H9 (cell line): ENCODE data around the gene TRMT1L. TPM values are rescaled to one million over a fixed set of nuclear protein-coding genes. Genes with fewer than 3 reads are reported as not detected.

ENCODE experiments used
- DNase-seq: peaks from one replicate; pipeline ENCODE4 v3.0.0-alpha.2; 2017
- H2AFZ ChIP-seq: one replicate; pipeline ENCODE4 v1.6.1; 2013; ENCODE audit warnings: mild to moderate bottlenecking, low read length, control low read depth, moderate library complexity
- H2AK5ac ChIP-seq: 2 replicates; pipeline ENCODE4 v1.6.1; 2013; ENCODE audit warnings: low read length, control low read depth, mixed read lengths; ENCODE audit not compliant: insufficient read length
- H2BK120ac ChIP-seq: one replicate; pipeline ENCODE4 v1.6.1; 2013; ENCODE audit warnings: low read depth, mild to moderate bottlenecking, low read length, control low read depth, inconsistent platforms; ENCODE audit not compliant: poor library complexity, severe bottlenecking
- H2BK12ac ChIP-seq: 2 replicates; pipeline ENCODE4 v1.6.1; 2013; ENCODE audit warnings: low read length, control low read depth, mixed read lengths, low read depth; ENCODE audit not compliant: insufficient read length
- H2BK15ac ChIP-seq: 2 replicates; pipeline ENCODE4 v1.6.1; 2013; ENCODE audit warnings: low read depth, low read length, control low read depth
- H2BK20ac ChIP-seq: one replicate; pipeline ENCODE4 v1.6.1; 2013; ENCODE audit warnings: low read depth, mild to moderate bottlenecking, low read length, control low read depth, inconsistent platforms; ENCODE audit not compliant: poor library complexity, severe bottlenecking
- H2BK5ac ChIP-seq: 2 replicates; pipeline ENCODE4 v1.6.1; 2013; ENCODE audit warnings: low read length, control low read depth, mixed read lengths; ENCODE audit not compliant: insufficient read length
- H3K14ac ChIP-seq: 2 replicates; pipeline ENCODE4 v1.6.1; 2013; ENCODE audit warnings: low read length, control low read depth; ENCODE audit not compliant: insufficient read depth
- H3K18ac ChIP-seq: 2 replicates; pipeline ENCODE4 v1.6.1; 2013; ENCODE audit warnings: low read depth, mild to moderate bottlenecking, mixed read lengths, low read length, control low read depth; ENCODE audit not compliant: insufficient read length
- H3K23ac ChIP-seq: 2 replicates; pipeline ENCODE4 v1.6.1; 2013; ENCODE audit warnings: low read length, control low read depth, mixed read lengths, low read depth; ENCODE audit not compliant: insufficient read length
- H3K23me2 ChIP-seq: 2 replicates; pipeline ENCODE4 v1.6.1; 2013; ENCODE audit warnings: low read depth, mild to moderate bottlenecking, mixed read lengths, low read length, control low read depth; ENCODE audit not compliant: insufficient read length, poor library complexity, severe bottlenecking
- H3K27ac ChIP-seq: 2 replicates; pipeline ENCODE4 v1.5.1; 2013; ENCODE audit warnings: low read length, control low read depth, mixed read lengths, low read depth; ENCODE audit not compliant: insufficient read length
- H3K27me3 ChIP-seq: 2 replicates; pipeline ENCODE4 v1.6.1; 2013; ENCODE audit warnings: low read length, control low read depth, inconsistent platforms; ENCODE audit not compliant: insufficient read depth
- H3K4ac ChIP-seq: 2 replicates; pipeline ENCODE4 v1.6.1; 2013; ENCODE audit warnings: low read depth, mild to moderate bottlenecking, control low read depth, inconsistent platforms, low read length, moderate library complexity
- H3K4me1 ChIP-seq: 2 replicates; pipeline ENCODE4 v1.6.1; 2013; ENCODE audit warnings: low read length, control low read depth, inconsistent platforms; ENCODE audit not compliant: insufficient read depth
- H3K4me2 ChIP-seq: 2 replicates; pipeline ENCODE4 v1.6.1; 2013; ENCODE audit warnings: low read length, control low read depth, mixed read lengths; ENCODE audit not compliant: insufficient read length, insufficient read depth
- H3K56ac ChIP-seq: 2 replicates; pipeline ENCODE4 v1.6.1; 2013; ENCODE audit warnings: low read depth, mild to moderate bottlenecking, mixed read lengths, low read length, control low read depth; ENCODE audit not compliant: insufficient read length
- H3K79me1 ChIP-seq: 2 replicates; pipeline ENCODE4 v1.6.1; 2013; ENCODE audit warnings: low read depth, mild to moderate bottlenecking, moderate library complexity, low read length, control low read depth, inconsistent platforms; ENCODE audit not compliant: insufficient read depth, poor library complexity, severe bottlenecking
- H3K79me2 ChIP-seq: 2 replicates; pipeline ENCODE4 v1.6.1; 2013; ENCODE audit warnings: low read length, control low read depth, inconsistent platforms; ENCODE audit not compliant: insufficient read depth
- H3K9ac ChIP-seq: 2 replicates; pipeline ENCODE4 v1.6.1; 2013; ENCODE audit warnings: low read length, control low read depth, mixed read lengths; ENCODE audit not compliant: insufficient read length; ENCODE audit errors: extremely low read depth
- H3K9me3 ChIP-seq: one replicate; pipeline ENCODE4 v1.6.1; 2013; ENCODE audit warnings: low read depth, low read length, inconsistent platforms; ENCODE audit not compliant: control insufficient read depth
- H3T11ph ChIP-seq: one replicate; pipeline ENCODE4 v1.6.1; 2013; ENCODE audit warnings: mild to moderate bottlenecking, low read length, control low read depth, inconsistent platforms
- H4K20me1 ChIP-seq: one replicate; pipeline ENCODE4 v1.6.1; 2013; ENCODE audit not compliant: control insufficient read depth, insufficient read length, insufficient read depth
- H4K5ac ChIP-seq: 2 replicates; pipeline ENCODE4 v1.6.1; 2013; ENCODE audit warnings: low read depth, mild to moderate bottlenecking, mixed read lengths, low read length, control low read depth; ENCODE audit not compliant: insufficient read length
- H4K8ac ChIP-seq: replicated peaks from 2 replicates; pipeline ENCODE4 v1.6.1; 2013; ENCODE audit warnings: low read length, control low read depth, mixed read lengths, low read depth; ENCODE audit not compliant: insufficient read length
- H4K91ac ChIP-seq: 2 replicates; pipeline ENCODE4 v1.6.1; 2013; ENCODE audit warnings: low read depth, mild to moderate bottlenecking, moderate library complexity, mixed read lengths, low read length, control low read depth; ENCODE audit not compliant: insufficient read length
- H3K27ac Mint-ChIP-seq, 3 experiments: 2 replicates in 2 of 3; 3 replicates in 1 of 3; pipeline ENCODE4 v1.8.0; 2020 to 2021; ENCODE audit warnings: mixed read lengths in 3 of 3, mild to moderate bottlenecking in 1 of 3, moderate library complexity in 1 of 3
- H3K27me3 Mint-ChIP-seq: 2 replicates; pipeline ENCODE4 v1.8.0; 2021; ENCODE audit warnings: low read depth, mild to moderate bottlenecking, moderate library complexity, mixed read lengths
- H3K36me3 Mint-ChIP-seq, 3 experiments: 2 replicates in 2 of 3; 3 replicates in 1 of 3; pipeline ENCODE4 v1.8.0; 2020 to 2021; ENCODE audit warnings: low read depth in 3 of 3, mixed read lengths in 3 of 3; ENCODE audit not compliant: insufficient read depth in 1 of 3
- H3K4me1 Mint-ChIP-seq, 2 experiments: 2 replicates each; pipeline ENCODE4 v1.8.0; 2020; ENCODE audit warnings: mixed read lengths in 2 of 2
- H3K4me3 Mint-ChIP-seq, 2 experiments: 2 replicates in 1 of 2; 3 replicates in 1 of 2; pipeline ENCODE4 v1.8.0; 2020 to 2021; ENCODE audit warnings: mild to moderate bottlenecking in 2 of 2, mixed read lengths in 2 of 2, moderate library complexity in 1 of 2
- H3K9me3 Mint-ChIP-seq, 2 experiments: 2 replicates in 1 of 2; 3 replicates in 1 of 2; pipeline ENCODE4 v1.8.0; 2020; ENCODE audit warnings: mild to moderate bottlenecking in 2 of 2, mixed read lengths in 2 of 2, moderate library complexity in 1 of 2
- CTCF ChIP-seq: fragments of 200-600 bp; sonication (generic); conservative IDR thresholded peaks from 3 replicates; pipeline ENCODE4 v1.8.0; 2021; ENCODE audit warnings: antibody characterized with exemption, mild to moderate bottlenecking
- WGBS: extraction: QIAGEN DNeasy Blood & Tissue Kit; methylation state at CpG from one replicate; pipeline ENCODE4 v1.1.7; 2013; ENCODE audit warnings: missing lambda C conversion rate, low lambda C conversion rate, mixed read lengths; ENCODE audit not compliant: insufficient read length; ENCODE audit errors: extremely low coverage; 5-methylcytosine and 5-hydroxymethylcytosine counted together
- total RNA-seq: library from RNA; stranded (reverse); gene quantifications from 2 replicates; pipeline ENCODE4 v1.2.1, GENCODE V29; 2021

TRMT1L gene
- total RNA-seq, 1 experiment from 2014 or later, result 17.9 TPM

- no peak overlapping the region for H3K14ac ChIP-seq
- no peak overlapping the region for H2BK120ac ChIP-seq
- H2AFZ ChIP-seq, result no peak overlapping the region
- no peak overlapping the region for H3K9ac ChIP-seq
- H3K56ac ChIP-seq, result no peak overlapping the region
- no peak overlapping the region for H3T11ph ChIP-seq
- H3K4me2 ChIP-seq, result no peak overlapping the region
- no peak overlapping the region for H3K23ac ChIP-seq
- Mint-ChIP-seq H3K27me3 (no peaks in the 10 kb centered on the region), H3K27ac (peak overlapping the region; percentile 58 to 89 (median 75); a peak in 5 of 7 replicates), H3K36me3 (peaks cover 0 to 7% (median 6%) of the 10 kb centered on the region in 3 experiments; a peak in 3 of 7 replicates), H3K4me3 (no peak overlapping the region; a peak in 2 of 5 replicates), H3K9me3 (no peaks in the 10 kb centered on the region; a peak in 1 of 5 replicates), H3K4me1 (peaks cover 67 to 69% of the 10 kb centered on the region in 2 experiments)
- H4K91ac ChIP-seq, result no peak overlapping the region
- peaks cover 12% of the 10 kb centered on the region for H3K4me1 ChIP-seq
- no peaks in the 10 kb centered on the region for H3K23me2 ChIP-seq
- peak overlapping the region; percentile 47 for H3K27ac ChIP-seq
- no peaks in the 10 kb centered on the region for H4K20me1 ChIP-seq
- no peak overlapping the region for H3K4ac ChIP-seq
- no peak overlapping the region for H2BK5ac ChIP-seq
- no peak overlapping the region for H2BK20ac ChIP-seq
- no peak overlapping the region for H4K5ac ChIP-seq
- peaks cover 28% of the 10 kb centered on the region; the same call in 1 of the 2 replicates for H3K79me2 ChIP-seq
- no peak for TF ChIP-seq CTCF
- WGBS, result no CpG with 5 or more reads among the region's 2 CpGs
- no peak for DNase-seq
- H2AK5ac ChIP-seq, result no peak overlapping the region
- H4K8ac ChIP-seq, result no peak overlapping the region
- H2BK15ac ChIP-seq, result no peak overlapping the region
- H2BK12ac ChIP-seq, result no peak overlapping the region
- peaks cover 2% of the 10 kb centered on the region for H3K79me1 ChIP-seq
- no peaks in the 10 kb centered on the region for H3K9me3 ChIP-seq
- H3K18ac ChIP-seq, result no peak overlapping the region
- no peaks in the 10 kb centered on the region for H3K27me3 ChIP-seq
Observed at GRCh38 chr1:185073725-185074124, 83.0 kb downstream of the TRMT1L start.
